PFSK-1 (cell line): ENCODE data around the gene TIMM10.

Source experiments
- FOXP2 ChIP-seq: optimal IDR thresholded peaks from 2 replicates; pipeline ENCODE3; 2011; ENCODE audit warnings: borderline replicate concordance, control low read depth, inconsistent platforms; ENCODE audit not compliant: insufficient read depth; ENCODE audit errors: extremely low read length, extremely low read depth
- POLR2AphosphoS5 ChIP-seq: IDR thresholded peaks from 2 replicates; pipeline ENCODE4 v1.6.1; 2012; ENCODE audit warnings: low read depth, mild to moderate bottlenecking, control low read depth, low read length, moderate library complexity
- SIN3A ChIP-seq: IDR thresholded peaks from 2 replicates; pipeline ENCODE4 v1.6.1; 2012; ENCODE audit warnings: mild to moderate bottlenecking, low read length, moderate library complexity, borderline replicate concordance; ENCODE audit not compliant: insufficient read depth
- TAF1 ChIP-seq: IDR thresholded peaks from 2 replicates; pipeline ENCODE4 v1.6.1; 2012; ENCODE audit warnings: low read length, control low read depth, borderline replicate concordance; ENCODE audit not compliant: insufficient read depth
- TF ChIP-seq, protein P1 (sequence below), 2 experiments: IDR thresholded peaks; 2 replicates each; pipeline versions ENCODE4 v1.6.1 to v1.8.0; 2011 to 2012; ENCODE audit warnings: low read depth in 2 of 2, low read length in 2 of 2, control low read depth in 1 of 2, inconsistent platforms in 1 of 2, mild to moderate bottlenecking in 1 of 2, moderate library complexity in 1 of 2; ENCODE audit not compliant: insufficient read depth in 1 of 2

The TIMM10 gene

DNA sequence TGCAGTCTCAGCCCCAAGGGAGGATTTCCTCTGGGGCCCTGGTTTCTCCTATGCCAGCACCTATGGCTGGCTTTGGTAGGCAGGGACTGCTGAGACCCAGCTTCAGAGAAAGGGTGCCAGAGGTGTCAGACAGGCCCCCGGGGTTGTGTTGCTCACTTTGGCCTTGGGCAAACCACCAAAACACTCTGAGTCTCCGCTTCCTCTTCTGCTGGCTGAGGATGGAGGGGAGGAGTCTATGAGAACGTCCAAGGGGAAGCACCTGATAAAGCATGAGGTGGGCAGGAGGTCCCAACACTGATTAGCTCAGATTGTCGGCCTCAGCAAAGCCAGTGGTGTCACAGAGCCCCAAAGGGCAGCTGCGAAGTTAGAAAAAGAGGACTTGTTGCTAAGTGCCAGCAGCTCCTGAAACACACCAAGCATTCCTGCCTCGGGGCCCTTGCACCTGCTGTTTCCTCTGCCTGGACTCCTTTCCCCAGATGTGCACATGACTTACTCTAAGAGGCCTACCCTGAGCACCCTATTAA is 17.4 kb upstream of the TIMM10 start:
- no peak for TF ChIP-seq SIN3A
- no peak for TF ChIP-seq FOXP2
- TF ChIP-seq POLR2AphosphoS5 = no peak

DNA sequence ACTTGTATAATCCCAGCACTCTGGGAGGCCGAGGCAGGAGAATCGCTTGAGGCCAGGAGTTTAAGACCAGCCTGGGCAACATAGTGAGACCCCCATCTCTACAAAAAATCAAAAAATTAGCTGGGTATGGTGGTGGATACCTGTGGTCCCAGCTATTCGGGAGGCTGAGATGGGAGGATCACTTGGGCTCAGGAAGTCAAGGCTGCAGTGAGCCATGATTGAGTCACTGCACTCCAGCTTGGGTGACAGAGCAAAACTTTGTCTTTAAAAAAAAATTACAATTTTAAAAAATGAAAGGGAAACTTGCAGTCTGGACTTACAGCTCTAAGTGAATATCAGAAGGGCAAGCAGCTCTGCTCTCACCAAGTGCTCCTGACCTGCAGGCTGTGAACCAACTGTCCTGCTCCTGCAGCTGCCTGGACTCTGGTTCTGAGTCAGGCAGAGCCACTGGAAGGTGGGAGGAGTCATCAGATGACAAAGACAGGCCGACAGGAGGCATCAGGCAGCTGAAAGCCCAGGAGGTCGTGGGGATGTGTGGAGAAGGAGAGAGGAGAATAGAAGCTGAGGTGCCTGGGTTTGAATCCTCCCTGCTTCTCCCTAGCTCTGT is 16.4 kb upstream of the TIMM10 start:
- no peak for TF ChIP-seq FOXP2
- TF ChIP-seq, protein P1, sequence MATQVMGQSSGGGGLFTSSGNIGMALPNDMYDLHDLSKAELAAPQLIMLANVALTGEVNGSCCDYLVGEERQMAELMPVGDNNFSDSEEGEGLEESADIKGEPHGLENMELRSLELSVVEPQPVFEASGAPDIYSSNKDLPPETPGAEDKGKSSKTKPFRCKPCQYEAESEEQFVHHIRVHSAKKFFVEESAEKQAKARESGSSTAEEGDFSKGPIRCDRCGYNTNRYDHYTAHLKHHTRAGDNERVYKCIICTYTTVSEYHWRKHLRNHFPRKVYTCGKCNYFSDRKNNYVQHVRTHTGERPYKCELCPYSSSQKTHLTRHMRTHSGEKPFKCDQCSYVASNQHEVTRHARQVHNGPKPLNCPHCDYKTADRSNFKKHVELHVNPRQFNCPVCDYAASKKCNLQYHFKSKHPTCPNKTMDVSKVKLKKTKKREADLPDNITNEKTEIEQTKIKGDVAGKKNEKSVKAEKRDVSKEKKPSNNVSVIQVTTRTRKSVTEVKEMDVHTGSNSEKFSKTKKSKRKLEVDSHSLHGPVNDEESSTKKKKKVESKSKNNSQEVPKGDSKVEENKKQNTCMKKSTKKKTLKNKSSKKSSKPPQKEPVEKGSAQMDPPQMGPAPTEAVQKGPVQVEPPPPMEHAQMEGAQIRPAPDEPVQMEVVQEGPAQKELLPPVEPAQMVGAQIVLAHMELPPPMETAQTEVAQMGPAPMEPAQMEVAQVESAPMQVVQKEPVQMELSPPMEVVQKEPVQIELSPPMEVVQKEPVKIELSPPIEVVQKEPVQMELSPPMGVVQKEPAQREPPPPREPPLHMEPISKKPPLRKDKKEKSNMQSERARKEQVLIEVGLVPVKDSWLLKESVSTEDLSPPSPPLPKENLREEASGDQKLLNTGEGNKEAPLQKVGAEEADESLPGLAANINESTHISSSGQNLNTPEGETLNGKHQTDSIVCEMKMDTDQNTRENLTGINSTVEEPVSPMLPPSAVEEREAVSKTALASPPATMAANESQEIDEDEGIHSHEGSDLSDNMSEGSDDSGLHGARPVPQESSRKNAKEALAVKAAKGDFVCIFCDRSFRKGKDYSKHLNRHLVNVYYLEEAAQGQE (IDR thresholded peaks at IDR 0.05; ENCODE audit: insufficient read depth in 1 of 2, low read depth in 2 of 2, low read length in 2 of 2) = no peak
- TF ChIP-seq TAF1 = no peak
- no peak for TF ChIP-seq SIN3A
- TF ChIP-seq POLR2AphosphoS5 = no peak

DNA sequence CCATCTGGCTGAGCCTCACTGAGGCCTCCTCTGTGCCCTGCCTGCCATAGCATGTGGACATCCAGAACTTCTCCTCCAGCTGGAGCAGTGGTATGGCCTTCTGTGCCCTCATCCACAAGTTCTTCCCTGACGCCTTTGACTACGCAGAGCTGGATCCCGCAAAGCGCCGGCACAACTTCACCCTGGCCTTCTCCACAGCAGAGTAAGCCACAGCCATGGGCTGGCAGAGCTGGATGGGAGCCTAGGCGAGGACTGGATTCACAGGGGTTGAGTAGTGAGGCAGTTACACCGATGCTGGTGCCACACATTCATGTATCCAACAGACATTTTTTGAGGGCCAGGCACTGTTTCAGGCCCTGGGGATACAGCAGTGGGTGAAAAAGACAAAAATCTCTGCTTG is 15.9 kb upstream of the TIMM10 start:
- TF ChIP-seq FOXP2 = no peak
- TF ChIP-seq, protein P1 (IDR thresholded peaks at IDR 0.05; ENCODE audit: insufficient read depth in 1 of 2, low read depth in 2 of 2, low read length in 2 of 2) = no peak
- TF ChIP-seq POLR2AphosphoS5 = no peak
- TF ChIP-seq TAF1 = no peak
- TF ChIP-seq SIN3A = no peak

DNA sequence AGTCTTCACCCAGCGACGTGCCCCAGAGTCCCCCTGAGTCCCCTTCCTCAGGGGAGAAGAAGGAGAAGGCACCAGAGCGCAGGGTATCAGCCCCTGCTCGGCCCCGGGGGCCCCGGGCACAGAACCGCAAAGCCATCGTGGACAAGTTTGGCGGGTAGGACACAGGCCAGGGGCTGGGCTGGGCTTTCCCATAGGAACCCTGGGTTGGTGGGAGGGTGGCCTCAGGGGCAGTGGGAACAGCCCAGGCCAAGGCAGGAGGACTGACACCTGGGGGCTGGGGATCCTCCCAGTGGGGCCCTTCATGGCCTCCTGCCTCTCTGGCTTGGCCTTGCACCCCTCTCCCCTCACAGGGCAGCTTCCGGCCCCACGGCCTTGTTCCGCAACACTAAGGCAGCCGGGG is 15.3 kb upstream of the TIMM10 start:
- TF ChIP-seq, protein P1 (IDR thresholded peaks at IDR 0.05; ENCODE audit: insufficient read depth in 1 of 2, low read depth in 2 of 2, low read length in 2 of 2) = no peak
- no peak for TF ChIP-seq SIN3A

DNA sequence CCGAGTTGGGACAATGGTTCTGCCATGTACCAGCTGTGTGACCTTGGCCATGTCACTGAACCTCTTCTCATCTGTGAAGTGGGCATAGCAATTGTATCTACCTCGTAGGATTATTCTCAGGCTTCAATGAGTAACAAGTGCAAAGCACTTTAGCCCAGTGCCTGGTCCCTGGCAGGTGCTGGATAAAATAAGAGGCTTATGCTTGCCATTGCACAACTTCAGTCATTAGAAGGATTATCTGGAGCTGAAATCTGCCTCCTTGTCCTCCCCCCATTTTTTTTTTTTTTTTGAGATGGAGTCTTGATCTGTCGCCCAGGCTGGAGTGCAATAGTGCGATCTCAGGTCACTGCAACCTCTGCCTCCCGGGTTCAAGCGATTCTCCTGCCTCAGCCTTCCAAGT is 14.0 kb upstream of the TIMM10 start:
- no peak for TF ChIP-seq FOXP2
- TF ChIP-seq, protein P1 (IDR thresholded peaks at IDR 0.05; ENCODE audit: insufficient read depth in 1 of 2, low read depth in 2 of 2, low read length in 2 of 2) = no peak

DNA sequence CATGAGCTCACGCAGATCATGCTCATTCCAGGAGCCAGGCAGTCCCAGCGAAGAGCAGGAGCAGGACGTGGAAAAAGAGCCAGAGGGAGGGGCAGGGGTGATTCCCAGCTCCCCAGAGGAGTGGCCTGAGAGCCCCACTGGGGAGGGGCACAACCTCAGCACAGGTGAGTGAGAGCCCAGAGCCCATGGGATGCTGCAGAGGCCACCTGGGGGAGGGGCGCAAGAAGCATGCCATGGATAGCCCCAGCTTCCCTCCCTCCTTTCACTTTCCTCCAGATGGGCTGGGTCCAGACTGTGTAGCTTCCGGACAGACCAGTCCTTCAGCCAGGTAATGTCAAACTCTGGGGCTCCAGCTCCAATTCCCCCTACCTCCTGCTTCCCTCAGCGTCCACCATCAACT is 13.0 kb upstream of the TIMM10 start:
- TF ChIP-seq TAF1 (no peak), FOXP2 (no peak), POLR2AphosphoS5 (no peak), SIN3A (no peak)
- TF ChIP-seq, protein P1 (IDR thresholded peaks at IDR 0.05; ENCODE audit: insufficient read depth in 1 of 2, low read depth in 2 of 2, low read length in 2 of 2) = no peak
